Stomach (tissue), 9 donors: ENCODE measurements around the gene SKOR2. TPM values are rescaled to one million over a fixed set of nuclear protein-coding genes. Genes with fewer than 3 reads are reported as not detected.

Experiments used
- DNase-seq, 2 donors: peaks; one replicate each; pipeline versions ENCODE4 v3.0.0 to v3.0.0-alpha.2; 2013 to 2019
- H3K27ac ChIP-seq, 5 donors: fragments of 200-600 bp in 4 of 5; sonication (generic) in 4 of 5; one replicate each; pipeline ENCODE4 v1.5.1; 2013 to 2019; ENCODE audit warnings: mild to moderate bottlenecking in 1 of 5, moderate library complexity in 1 of 5
- H3K27me3 ChIP-seq, 3 donors: fragments of 200-600 bp; sonication (generic); one replicate each; pipeline ENCODE4 v1.5.1; 2017 to 2019; ENCODE audit warnings: mixed run types in 1 of 3
- H3K36me3 ChIP-seq, 4 donors: fragments of 200-600 bp; sonication (generic); 1 replicate in 3 of 4; 2 replicates in 1 of 4; pipeline ENCODE4 v1.5.1; 2016 to 2019
- H3K4me1 ChIP-seq, 4 donors: fragments of 200-600 bp; sonication (generic); one replicate each; pipeline ENCODE4 v1.5.1; 2016 to 2019
- H3K4me3 ChIP-seq, 4 donors: fragments of 200-600 bp; sonication (generic) in 3 of 4; one replicate each; pipeline ENCODE4 v1.5.1; 2016 to 2019; ENCODE audit warnings: mild to moderate bottlenecking in 1 of 4
- H3K9me3 ChIP-seq, 4 donors: fragments of 200-600 bp; sonication (generic); one replicate each; pipeline ENCODE4 v1.5.1; 2016 to 2019
- EP300 ChIP-seq: sonication (generic); formaldehyde crosslinking; IDR thresholded peaks from one replicate; pipeline ENCODE4 v1.6.1; 2017; ENCODE audit warnings: antibody characterized with exemption
- POLR2A ChIP-seq, 4 donors: fragments of 450-650 bp; IDR thresholded peaks; one replicate each; pipeline ENCODE4 v1.6.1; 2016; ENCODE audit warnings: antibody characterized with exemption in 4 of 4, control low read depth in 2 of 4, mild to moderate bottlenecking in 1 of 4, moderate library complexity in 1 of 4
- POLR2AphosphoS5 ChIP-seq, 3 donors: sonication (generic); formaldehyde crosslinking; IDR thresholded peaks; one replicate each; pipeline ENCODE4 v1.6.1; 2016; ENCODE audit warnings: antibody characterized with exemption in 3 of 3
- WGBS, 5 donors: extraction: QIAGEN DNeasy Blood & Tissue Kit in 3 of 5; methylation state at CpG; one replicate each; pipeline versions ENCODE4 v1.1.5 to v1.1.7; 2013 to 2018; 5-methylcytosine and 5-hydroxymethylcytosine counted together
- intact Hi-C: fragments of 100-400 bp; cut with DNase I; formaldehyde crosslinking; loops from one replicate; pipeline ENCODE4 v1.15.1; 2023; ENCODE audit warnings: low total_unique reads
- polyA plus RNA-seq, 3 donors: library from polyadenylated mRNA; stranded (reverse); fragments of 200-250 nt; gene quantifications; one replicate each; pipeline ENCODE4 v1.2.3, GENCODE V29; 2013
- total RNA-seq, 5 donors: library from RNA; depleted of rRNA; stranded (reverse); fragments of >200 nt; gene quantifications; one replicate each; pipeline versions ENCODE4 v1.1.0 to v1.2.3, GENCODE V29; 2014 to 2016
- TF ChIP-seq, protein P1 (sequence below), 7 experiments: fragments of 450-650 bp in 4 of 7; fragments of 200-600 bp in 3 of 7; sonication (generic) in 3 of 7; IDR thresholded peaks; one replicate each; pipeline ENCODE4 v1.5.1; 2016 to 2019; ENCODE audit warnings: antibody characterized with exemption in 7 of 7, control low read depth in 2 of 7, mild to moderate bottlenecking in 1 of 7
- donor health status: healthy with polysubstance abuse.
- donor health status: Bipolar disorder and iron deficiency.
- donor health status: healthy.

Gene SKOR2
- total and polyA plus RNA-seq, 8 donors: not detected

DNA sequence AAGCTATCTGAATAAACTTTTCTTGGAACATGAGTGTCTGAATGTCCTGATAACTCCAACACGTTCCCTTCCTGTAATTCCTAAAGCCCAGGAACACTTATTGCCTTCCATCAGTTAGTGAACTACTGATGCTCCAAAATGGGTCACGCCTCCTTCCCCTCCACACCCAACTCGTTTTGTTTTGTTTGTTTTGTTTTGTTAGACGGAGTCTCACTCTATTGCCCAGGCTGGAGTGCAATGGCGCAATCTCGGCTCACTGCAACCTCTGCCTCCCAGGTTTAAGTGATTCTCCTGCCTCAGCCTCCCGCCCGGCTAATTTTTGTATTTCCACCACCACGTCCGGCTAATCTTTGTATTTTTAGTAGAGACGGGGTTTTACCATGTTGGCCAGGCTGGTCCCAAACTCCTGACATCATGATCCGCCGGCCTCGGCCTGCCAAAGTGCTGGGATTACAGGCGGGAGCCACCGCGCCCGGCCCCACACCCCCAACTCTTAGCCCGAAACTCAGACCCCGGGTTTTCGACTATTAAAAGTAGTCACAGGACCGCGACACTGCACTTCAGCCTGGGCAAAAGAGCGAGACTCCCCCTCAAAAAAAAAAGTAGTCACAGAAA lies 76.1 kb downstream of the SKOR2 start:
- Histone ChIP-seq H3K4me3 (peak overlapping the region; percentile 90 to 97 (median 96)), H3K27ac (peak overlapping the region; percentile 83 to 89 (median 86)), H3K9me3 (no peaks in the 10 kb centered on the region), H3K27me3 (no peaks in the 10 kb centered on the region), H3K4me1 (peaks cover 12 to 41% (median 29%) of the 10 kb centered on the region in 4 donors), H3K36me3 (no peaks in the 10 kb centered on the region)
- 1 to 4% (median 2%) methylated on average over 24 of the region's 24 CpGs for WGBS, 5 donors
- intact Hi-C loops: no loop called here
- DNase-seq: peak in 1 of 2 donors; percentile 22
- TF ChIP-seq POLR2AphosphoS5 (IDR thresholded peaks at IDR 0.05) (no peak), EP300 (no peak), POLR2A (IDR thresholded peaks at IDR 0.05) (no peak)
- TF ChIP-seq, protein P1, sequence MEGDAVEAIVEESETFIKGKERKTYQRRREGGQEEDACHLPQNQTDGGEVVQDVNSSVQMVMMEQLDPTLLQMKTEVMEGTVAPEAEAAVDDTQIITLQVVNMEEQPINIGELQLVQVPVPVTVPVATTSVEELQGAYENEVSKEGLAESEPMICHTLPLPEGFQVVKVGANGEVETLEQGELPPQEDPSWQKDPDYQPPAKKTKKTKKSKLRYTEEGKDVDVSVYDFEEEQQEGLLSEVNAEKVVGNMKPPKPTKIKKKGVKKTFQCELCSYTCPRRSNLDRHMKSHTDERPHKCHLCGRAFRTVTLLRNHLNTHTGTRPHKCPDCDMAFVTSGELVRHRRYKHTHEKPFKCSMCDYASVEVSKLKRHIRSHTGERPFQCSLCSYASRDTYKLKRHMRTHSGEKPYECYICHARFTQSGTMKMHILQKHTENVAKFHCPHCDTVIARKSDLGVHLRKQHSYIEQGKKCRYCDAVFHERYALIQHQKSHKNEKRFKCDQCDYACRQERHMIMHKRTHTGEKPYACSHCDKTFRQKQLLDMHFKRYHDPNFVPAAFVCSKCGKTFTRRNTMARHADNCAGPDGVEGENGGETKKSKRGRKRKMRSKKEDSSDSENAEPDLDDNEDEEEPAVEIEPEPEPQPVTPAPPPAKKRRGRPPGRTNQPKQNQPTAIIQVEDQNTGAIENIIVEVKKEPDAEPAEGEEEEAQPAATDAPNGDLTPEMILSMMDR (IDR thresholded peaks at IDR 0.05): no peak

DNA sequence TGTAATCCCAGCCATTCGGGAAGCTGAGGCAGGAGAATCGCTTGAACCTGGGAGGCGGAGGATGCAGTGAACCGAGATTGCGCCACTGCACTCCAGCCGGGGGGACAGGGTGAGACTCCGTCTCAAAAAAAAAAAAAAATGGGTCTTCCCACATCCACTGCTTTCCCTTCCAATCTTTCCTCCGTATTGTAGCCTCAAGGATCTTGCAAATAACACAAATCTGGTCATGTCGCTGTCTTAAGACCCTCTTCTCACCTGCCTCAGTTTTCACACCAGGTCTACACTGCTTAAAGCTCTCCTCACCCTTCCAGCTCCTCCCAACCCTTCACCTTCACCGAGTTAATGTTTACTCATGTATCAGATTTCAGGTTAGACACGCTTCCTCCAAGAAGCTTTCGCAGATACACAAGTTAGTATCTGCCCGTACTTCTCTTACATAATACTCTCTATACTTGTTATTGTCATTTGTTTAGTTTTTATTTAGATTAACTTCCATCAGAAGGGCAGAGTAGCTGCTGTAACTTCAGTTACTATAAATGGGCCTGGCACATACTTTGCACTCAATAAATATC lies 76.8 kb downstream of the SKOR2 start:
- Histone ChIP-seq H3K9me3 (no peaks in the 10 kb centered on the region), H3K27ac (no peak overlapping the region), H3K36me3 (no peaks in the 10 kb centered on the region), H3K4me1 (peaks cover 12 to 41% (median 29%) of the 10 kb centered on the region in 4 donors), H3K27me3 (no peaks in the 10 kb centered on the region), H3K4me3 (peak overlapping the region; percentile 90 to 97 (median 96))
- 62 to 68% (median 63%) methylated on average over 13 of the region's 13 CpGs for WGBS, 5 donors
- TF ChIP-seq, protein P1 (IDR thresholded peaks at IDR 0.05): no peak
- TF ChIP-seq POLR2AphosphoS5 (IDR thresholded peaks at IDR 0.05): no peak
- TF ChIP-seq EP300: no peak
- TF ChIP-seq POLR2A (IDR thresholded peaks at IDR 0.05): no peak
- intact Hi-C loops: no loop called here
- DNase-seq: peak in 1 of 2 donors; percentile 50

DNA sequence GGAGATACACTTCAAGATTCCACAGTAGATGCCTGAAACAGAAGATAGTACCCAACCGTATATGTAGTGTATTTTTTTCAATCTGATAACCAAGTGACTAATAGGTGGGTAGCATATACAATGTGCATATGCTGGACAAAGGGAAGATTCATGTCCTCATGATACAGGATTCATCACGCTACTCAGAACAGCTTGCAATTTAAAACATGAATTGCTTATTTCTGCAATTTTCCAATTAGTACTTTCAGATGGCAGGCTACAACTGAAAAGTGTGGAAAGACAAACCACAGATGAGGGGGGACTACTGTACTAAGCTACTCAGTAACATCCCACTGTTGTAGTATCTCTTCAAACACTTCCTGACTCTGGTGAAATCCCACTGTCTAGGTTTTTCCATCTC lies 79.0 kb downstream of the SKOR2 start:
- peaks cover 12 to 49% (median 32%) of the 10 kb centered on the region in 4 donors for H3K4me1 ChIP-seq
- no peak overlapping the region for H3K4me3 ChIP-seq
- H3K9me3 ChIP-seq: no peaks in the 10 kb centered on the region
- no peaks in the 10 kb centered on the region for H3K36me3 ChIP-seq
- 70 to 80% (median 79%) methylated on average over 2 of the region's 2 CpGs for WGBS, 5 donors
- DNase-seq: no peak
- H3K27me3 ChIP-seq: no peaks in the 10 kb centered on the region
- no peak overlapping the region for H3K27ac ChIP-seq
- intact Hi-C loops: no loop called here
- TF ChIP-seq POLR2A (IDR thresholded peaks at IDR 0.05) (no peak), EP300 (no peak), POLR2AphosphoS5 (IDR thresholded peaks at IDR 0.05) (no peak)
- TF ChIP-seq, protein P1 (IDR thresholded peaks at IDR 0.05): no peak

DNA sequence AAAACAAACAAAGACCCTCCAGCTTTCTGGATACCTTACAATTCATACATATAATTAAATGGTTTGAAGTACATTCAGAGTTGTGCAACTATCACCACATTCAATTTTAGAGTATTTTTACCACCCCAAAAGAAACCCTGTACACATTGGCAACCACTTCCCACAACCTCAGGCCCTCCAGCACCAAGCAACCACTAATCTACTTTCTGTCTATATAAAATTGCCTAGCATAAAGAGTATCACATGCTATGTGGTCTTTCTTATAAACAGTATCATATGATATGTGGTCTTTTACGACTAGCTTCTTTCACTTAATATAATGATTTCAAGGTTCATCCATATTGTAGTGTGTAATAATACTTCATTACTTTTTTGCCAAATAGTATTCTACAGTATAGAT lies 82.5 kb downstream of the SKOR2 start:
- intact Hi-C loops: no loop called here
- DNase-seq: no peak
- peaks cover under 1 to 46% (median 26%) of the 10 kb centered on the region in 4 donors for H3K4me1 ChIP-seq
- TF ChIP-seq, protein P1 (IDR thresholded peaks at IDR 0.05): no peak
- TF ChIP-seq EP300: no peak
- no peaks in the 10 kb centered on the region for H3K27me3 ChIP-seq
- no peak overlapping the region for H3K27ac ChIP-seq
- H3K4me3 ChIP-seq: no peak overlapping the region
- H3K9me3 ChIP-seq: no peaks in the 10 kb centered on the region
- 73 to 85% (median 82%) methylated on average over 1 of the region's 1 CpG for WGBS, 5 donors
- peaks cover 0 to 4% (median 0%) of the 10 kb centered on the region in 4 donors for H3K36me3 ChIP-seq
